ENCODE measurements around the gene ARRDC2.

- TF ChIP-seq, protein P1, sequence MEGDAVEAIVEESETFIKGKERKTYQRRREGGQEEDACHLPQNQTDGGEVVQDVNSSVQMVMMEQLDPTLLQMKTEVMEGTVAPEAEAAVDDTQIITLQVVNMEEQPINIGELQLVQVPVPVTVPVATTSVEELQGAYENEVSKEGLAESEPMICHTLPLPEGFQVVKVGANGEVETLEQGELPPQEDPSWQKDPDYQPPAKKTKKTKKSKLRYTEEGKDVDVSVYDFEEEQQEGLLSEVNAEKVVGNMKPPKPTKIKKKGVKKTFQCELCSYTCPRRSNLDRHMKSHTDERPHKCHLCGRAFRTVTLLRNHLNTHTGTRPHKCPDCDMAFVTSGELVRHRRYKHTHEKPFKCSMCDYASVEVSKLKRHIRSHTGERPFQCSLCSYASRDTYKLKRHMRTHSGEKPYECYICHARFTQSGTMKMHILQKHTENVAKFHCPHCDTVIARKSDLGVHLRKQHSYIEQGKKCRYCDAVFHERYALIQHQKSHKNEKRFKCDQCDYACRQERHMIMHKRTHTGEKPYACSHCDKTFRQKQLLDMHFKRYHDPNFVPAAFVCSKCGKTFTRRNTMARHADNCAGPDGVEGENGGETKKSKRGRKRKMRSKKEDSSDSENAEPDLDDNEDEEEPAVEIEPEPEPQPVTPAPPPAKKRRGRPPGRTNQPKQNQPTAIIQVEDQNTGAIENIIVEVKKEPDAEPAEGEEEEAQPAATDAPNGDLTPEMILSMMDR (IDR thresholded peaks at IDR 0.05), result no peak
- TF ChIP-seq EZH2 (IDR thresholded peaks at IDR 0.05; ENCODE audit: borderline replicate concordance, insufficient read depth, low read depth, low read length, poor library complexity, severe bottlenecking), result no peak
Measured at GRCh38 chr19:18021121-18021755, 13.3 kb downstream of the ARRDC2 start.

Data from B cell (primary cell).